ENCODE results near the gene CEACAM19. TPM values are rescaled to one million over a fixed set of nuclear protein-coding genes. Genes with fewer than 3 reads are reported as not detected.
"Not testable (repeated sequence)": the region's sequence is repeated elsewhere in the genome, so short reads cannot be mapped to it uniquely, and the experiment has no call there.

CEACAM19 gene
- total and polyA plus RNA-seq, 5 donors: 1.8 to 6.1 (median 2.5) TPM

DNA sequence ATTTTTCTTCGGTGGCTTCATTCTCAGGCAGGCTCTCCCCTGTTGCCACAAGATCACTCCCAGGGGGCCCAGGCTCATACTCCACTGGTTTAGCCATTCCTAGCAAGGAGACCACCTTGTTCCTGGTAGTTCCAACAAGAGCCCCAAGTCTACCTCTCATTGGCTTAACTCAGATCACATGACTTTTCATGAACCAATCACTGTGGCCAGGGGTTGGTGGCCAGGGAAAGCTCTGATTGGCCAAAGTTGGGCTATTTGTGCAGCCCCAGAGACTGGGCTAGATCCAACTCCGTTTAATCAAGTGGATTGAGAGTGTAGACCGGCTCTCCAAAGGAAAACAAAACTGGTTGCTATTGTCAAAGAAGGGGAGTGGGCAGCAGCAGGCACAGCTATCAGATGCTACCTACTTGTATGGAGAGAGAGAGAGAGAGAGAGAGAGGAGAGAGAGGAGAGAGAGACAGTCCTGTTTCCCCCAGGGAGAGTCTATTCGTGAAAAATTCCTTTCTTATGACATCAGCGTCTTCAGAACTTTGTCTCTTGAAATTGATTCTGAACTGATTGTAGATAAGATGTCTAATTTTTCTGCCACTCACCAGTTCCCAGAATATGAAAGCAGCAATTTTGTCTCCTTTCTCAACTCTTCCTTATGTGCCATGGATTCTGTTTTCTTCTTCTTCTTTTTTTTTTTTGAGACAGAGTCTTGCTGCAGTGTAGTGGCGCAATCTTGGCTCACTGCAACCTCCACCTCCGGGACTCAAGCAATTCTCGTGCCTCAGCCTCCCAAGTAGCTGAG, 5.9 kb downstream of the CEACAM19 start:
- intact Hi-C loops (cut with DNase I): no loop called here
- no peaks in the 10 kb centered on the region for H3K4me1 ChIP-seq (ENCODE audit: control insufficient read depth, insufficient read depth, low read length)
- ATAC-seq (no peak), DNase-seq (no peak)
- 50% methylated on average over 8 of the region's 8 CpGs for WGBS
- H3K9me3 ChIP-seq (ENCODE audit: control insufficient read depth, low read length): no peaks in the 10 kb centered on the region
- no peak overlapping the region for H3K27ac ChIP-seq (ENCODE audit: low read length)
- H3K4me3 ChIP-seq (ENCODE audit: low read length): no peak overlapping the region
- no peaks in the 10 kb centered on the region for H3K27me3 ChIP-seq (ENCODE audit: control insufficient read depth, insufficient read depth)

DNA sequence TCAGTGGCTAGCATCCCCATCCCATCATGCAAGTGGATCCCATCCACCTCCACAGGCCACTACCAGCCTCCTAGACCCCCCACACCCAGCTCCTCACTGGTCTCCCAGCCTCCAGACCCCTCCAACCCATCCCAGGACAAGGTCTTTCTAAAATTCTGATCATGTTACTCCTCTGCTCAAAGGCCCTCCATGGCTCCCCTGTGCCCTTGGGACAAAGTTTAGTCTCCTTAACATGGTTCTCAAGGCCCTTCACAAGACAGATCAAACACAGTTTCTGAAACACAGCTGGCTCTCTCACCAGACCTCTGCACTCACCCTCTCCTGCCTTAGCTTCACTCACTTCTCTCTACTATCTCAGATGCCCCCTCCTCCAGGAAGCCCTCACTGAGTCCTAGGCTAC, 9.3 kb downstream of the CEACAM19 start:
- Histone ChIP-seq H3K9me3 (ENCODE audit: control insufficient read depth, low read length) (no peaks in the 10 kb centered on the region), H3K4me1 (ENCODE audit: control insufficient read depth, insufficient read depth, low read length) (no peaks in the 10 kb centered on the region), H3K4me3 (ENCODE audit: low read length) (no peak overlapping the region), H3K27me3 (ENCODE audit: control insufficient read depth, insufficient read depth) (no peaks in the 10 kb centered on the region), H3K27ac (ENCODE audit: low read length) (no peak overlapping the region)
- ATAC-seq (no peak), DNase-seq (no peak)
- intact Hi-C loops (cut with DNase I): no loop called here

DNA sequence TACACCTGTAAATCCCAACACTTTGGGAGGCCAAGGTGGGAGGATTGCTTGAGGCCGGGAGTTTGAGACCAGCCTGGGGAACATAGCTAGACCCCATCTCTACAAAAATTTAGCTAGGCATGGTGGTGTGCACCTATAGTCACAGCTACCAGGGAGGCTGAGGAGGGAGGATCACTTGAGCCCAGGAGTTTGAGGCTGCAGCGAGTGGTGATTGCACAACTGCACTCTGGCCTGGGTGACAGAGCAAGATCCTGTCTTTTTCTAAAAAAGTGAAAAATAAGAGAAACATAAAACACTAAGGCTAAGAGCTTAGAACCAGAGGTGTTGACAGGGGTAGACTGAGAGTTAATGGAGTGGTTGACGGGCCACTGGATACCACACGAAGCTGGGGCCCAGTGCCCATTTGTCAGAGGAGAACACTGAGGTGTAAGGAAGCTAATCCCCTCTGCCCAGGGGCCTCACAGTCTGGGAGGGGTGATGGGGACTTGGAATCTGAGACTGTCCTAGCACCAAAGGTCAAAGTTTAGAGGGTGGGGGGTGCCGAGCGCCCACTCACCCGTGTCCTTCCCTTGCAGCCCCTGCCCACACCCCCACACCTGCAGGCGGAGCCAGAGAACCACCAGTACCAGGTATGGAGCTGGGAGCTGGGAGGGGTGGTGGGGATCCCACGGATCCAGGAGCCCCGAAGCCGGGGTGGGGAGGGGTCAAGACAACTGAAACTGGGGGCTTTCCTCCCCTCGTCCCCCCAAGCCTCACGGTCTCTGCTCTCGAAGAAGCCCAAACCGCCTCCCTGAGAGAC, 10.9 kb downstream of the CEACAM19 start:
- no peaks in the 10 kb centered on the region for H3K27me3 ChIP-seq (ENCODE audit: control insufficient read depth, insufficient read depth)
- no peak overlapping the region for H3K4me3 ChIP-seq (ENCODE audit: low read length)
- DNase-seq: no peak
- no peak overlapping the region for H3K27ac ChIP-seq (ENCODE audit: low read length)
- no peak for ATAC-seq
- intact Hi-C loops (cut with DNase I): no loop called here
- H3K4me1 ChIP-seq (ENCODE audit: control insufficient read depth, insufficient read depth, low read length): no peaks in the 10 kb centered on the region
- 84% methylated on average over 15 of the region's 15 CpGs for WGBS
- no peaks in the 10 kb centered on the region for H3K9me3 ChIP-seq (ENCODE audit: control insufficient read depth, low read length)

DNA sequence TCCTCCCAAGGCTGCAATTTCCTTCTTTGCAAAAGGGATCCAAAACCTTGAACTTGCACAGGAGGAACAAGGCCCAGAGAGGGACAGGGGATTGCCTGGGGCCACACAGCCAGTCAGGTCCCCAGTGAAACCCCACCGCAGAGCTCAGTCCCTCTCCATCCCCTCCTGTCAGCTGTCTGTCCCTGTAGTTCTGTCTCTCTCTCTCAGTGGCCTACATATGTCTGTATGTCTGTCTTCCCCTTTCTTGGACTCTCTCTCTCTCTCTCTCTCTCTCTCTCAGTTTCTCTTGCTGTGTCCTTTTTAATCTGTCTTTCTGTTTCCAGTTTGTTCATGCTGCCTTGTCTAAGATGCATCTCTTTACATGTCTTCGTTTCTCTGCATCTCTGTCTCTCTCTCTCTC, 11.5 kb downstream of the CEACAM19 start:
- intact Hi-C loops (cut with DNase I): no loop called here
- no peak for ATAC-seq
- Histone ChIP-seq H3K9me3 (ENCODE audit: control insufficient read depth, low read length) (no peaks in the 10 kb centered on the region), H3K27me3 (ENCODE audit: control insufficient read depth, insufficient read depth) (no peaks in the 10 kb centered on the region), H3K4me1 (ENCODE audit: control insufficient read depth, insufficient read depth, low read length) (no peaks in the 10 kb centered on the region), H3K27ac (ENCODE audit: low read length) (no peak overlapping the region), H3K4me3 (ENCODE audit: low read length) (no peak overlapping the region)
- 91% methylated on average over 2 of the region's 2 CpGs for WGBS
- DNase-seq: no peak

DNA sequence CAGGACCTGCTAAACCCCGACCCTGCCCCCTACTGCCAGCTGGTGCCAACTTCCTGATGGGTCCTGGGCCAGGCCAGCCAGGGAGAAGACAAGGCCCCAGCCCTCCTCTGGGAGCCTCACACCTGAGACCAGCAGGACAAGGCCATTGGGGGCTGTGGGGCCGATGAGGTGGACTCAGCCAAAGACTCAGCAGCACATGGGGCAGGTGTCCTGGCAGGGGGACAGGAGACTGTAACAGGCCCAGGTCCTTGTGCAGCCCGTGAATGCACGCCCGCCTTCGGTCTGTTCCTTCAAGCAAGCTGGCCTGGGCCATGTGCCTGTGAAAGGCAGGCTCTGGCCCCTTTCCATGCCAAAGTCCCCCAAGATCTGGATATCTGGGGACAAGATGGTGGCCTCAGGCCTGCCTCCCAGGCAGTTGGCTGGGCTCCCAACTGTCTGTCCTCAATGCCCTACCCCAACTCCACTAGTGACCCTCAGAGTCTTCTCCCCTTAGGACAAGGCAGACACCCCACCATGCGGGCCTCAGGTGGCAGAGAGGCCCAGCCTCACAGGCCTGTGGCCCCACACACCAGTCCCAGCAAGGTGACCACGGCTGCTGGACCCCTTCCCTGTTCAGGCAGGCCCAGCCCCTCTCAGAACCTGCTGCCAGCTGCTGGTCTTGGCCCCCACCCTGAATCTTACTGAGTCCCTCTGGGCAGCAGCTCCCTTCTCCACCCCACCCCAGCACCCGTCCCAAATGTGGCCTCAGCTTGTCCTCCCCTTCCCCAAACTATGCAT, 12.3 kb downstream of the CEACAM19 start:
- Histone ChIP-seq H3K4me1 (ENCODE audit: control insufficient read depth, insufficient read depth, low read length) (no peaks in the 10 kb centered on the region), H3K9me3 (ENCODE audit: control insufficient read depth, low read length) (no peaks in the 10 kb centered on the region), H3K4me3 (ENCODE audit: low read length) (no peak overlapping the region), H3K27ac (ENCODE audit: low read length) (no peak overlapping the region), H3K27me3 (ENCODE audit: control insufficient read depth, insufficient read depth) (no peaks in the 10 kb centered on the region)
- WGBS: 73% methylated on average over 9 of the region's 9 CpGs
- intact Hi-C loops (cut with DNase I): no loop called here
- ATAC-seq: no peak
- DNase-seq: no peak

DNA sequence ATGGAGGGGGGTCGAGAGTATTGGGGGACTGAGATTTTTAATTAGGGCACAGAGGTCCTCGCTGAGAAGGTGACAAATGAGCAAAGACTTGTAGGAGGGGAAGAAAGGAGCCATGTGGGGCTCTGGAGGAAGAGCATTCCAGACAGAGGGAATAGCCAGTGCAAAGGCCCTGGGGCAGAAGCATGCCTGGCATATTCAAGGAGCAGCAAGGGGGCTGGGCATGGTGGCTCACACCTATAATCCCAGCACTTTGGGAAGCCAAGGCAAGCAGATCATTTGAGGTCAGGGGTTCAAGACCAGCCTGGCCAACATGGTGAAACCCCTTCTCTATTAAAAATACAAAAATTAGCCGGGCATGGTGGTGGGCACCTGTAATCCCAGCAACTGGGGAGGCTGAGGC, 13.1 kb downstream of the CEACAM19 start:
- H3K4me3 ChIP-seq (ENCODE audit: low read length); intact Hi-C loops (cut with DNase I); DNase-seq; H3K9me3 ChIP-seq (ENCODE audit: control insufficient read depth, low read length); H3K27me3 ChIP-seq (ENCODE audit: control insufficient read depth, insufficient read depth); H3K4me1 ChIP-seq (ENCODE audit: control insufficient read depth, insufficient read depth, low read length); ATAC-seq: not testable (repeated sequence)
- 89% methylated on average over 3 of the region's 3 CpGs for WGBS
- peak overlapping the region; percentile 26 for H3K27ac ChIP-seq (ENCODE audit: low read length)

DNA sequence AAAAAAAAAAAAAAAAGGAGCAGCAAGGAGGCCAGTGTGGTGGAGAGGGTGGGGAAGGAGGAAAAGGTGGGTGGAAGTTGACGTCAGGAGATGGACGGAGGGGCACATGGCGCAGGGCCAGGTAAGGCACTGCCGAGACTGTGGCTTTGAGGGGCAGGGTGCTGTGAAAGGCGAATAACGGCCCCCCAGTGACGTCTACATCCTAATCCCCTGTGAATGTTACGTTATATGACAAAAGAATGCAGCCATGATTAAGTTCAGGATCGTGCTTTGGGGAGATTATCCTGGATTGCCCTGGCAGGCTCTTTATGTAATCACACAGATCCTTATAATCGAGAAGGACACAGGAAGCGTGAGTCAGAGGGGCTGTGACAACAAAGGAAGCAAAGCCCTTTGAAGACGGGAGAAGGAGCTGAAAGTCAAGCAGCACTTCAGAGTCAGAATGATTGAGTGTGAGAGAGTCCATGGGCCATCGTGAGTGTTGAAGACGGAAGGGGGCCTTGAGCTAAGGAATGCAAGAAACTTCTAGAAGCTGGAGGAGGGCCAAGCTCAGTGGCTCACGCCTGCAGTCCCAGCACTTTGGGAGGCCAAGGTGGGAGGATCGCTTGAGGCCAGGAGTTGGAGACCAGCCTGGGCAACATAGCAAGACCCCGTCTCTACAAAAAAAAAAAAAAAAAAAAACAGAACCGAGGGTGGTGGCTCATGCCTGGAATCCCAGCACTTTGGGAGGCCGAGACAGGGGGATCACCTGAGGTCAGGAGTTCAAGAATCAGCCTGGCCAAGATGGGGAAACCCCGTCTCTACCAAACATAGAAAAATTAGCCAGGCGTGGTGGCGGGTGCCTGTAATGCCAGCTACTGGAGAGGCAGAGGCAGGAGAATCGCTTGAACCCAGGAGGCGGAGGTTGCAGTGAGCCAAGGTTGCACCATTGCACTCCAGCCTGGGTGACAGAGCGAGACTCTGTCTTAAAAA, 13.9 kb downstream of the CEACAM19 start:
- WGBS: 38% methylated on average over 25 of the region's 25 CpGs
- ATAC-seq (peak; percentile 61 to 86), DNase-seq (peak; percentile 69 to 77 (median 72))
- Histone ChIP-seq H3K4me3 (ENCODE audit: low read length) (no peak overlapping the region), H3K4me1 (ENCODE audit: control insufficient read depth, insufficient read depth, low read length) (no peaks in the 10 kb centered on the region), H3K9me3 (ENCODE audit: control insufficient read depth, low read length) (no peaks in the 10 kb centered on the region), H3K27ac (ENCODE audit: low read length) (peak overlapping the region; percentile 75), H3K27me3 (ENCODE audit: control insufficient read depth, insufficient read depth) (no peaks in the 10 kb centered on the region)
- intact Hi-C loops (cut with DNase I): no loop called here

DNA sequence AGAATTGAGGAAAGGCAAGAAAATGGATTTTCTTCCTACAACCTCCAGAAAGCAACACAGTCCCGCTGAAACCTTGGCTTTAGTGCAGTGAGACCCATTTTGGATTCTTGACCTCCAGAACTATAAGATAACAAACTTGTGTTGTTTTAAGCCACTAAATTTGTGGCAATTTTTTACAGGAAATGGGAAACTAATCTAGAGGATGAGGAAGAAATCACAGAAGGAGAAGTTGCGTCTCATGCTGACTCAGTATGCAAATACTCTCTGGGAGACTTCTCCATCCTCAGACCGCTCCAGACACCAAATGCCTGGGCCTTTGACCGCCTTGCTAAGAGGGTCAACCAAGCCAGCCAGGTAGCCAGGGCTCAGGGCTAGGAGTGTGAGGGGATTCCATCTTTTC, 14.6 kb downstream of the CEACAM19 start:
- Histone ChIP-seq H3K27me3 (ENCODE audit: control insufficient read depth, insufficient read depth) (no peaks in the 10 kb centered on the region), H3K4me3 (ENCODE audit: low read length) (no peak overlapping the region), H3K9me3 (ENCODE audit: control insufficient read depth, low read length) (no peaks in the 10 kb centered on the region), H3K27ac (ENCODE audit: low read length) (no peak overlapping the region), H3K4me1 (ENCODE audit: control insufficient read depth, insufficient read depth, low read length) (no peaks in the 10 kb centered on the region)
- 55% methylated on average over 4 of the region's 4 CpGs for WGBS
- peak in 1 of 2 donors; percentile 58 for ATAC-seq
- intact Hi-C loops (cut with DNase I): no loop called here
- DNase-seq: peak in 1 of 3 donors; percentile 51

DNA sequence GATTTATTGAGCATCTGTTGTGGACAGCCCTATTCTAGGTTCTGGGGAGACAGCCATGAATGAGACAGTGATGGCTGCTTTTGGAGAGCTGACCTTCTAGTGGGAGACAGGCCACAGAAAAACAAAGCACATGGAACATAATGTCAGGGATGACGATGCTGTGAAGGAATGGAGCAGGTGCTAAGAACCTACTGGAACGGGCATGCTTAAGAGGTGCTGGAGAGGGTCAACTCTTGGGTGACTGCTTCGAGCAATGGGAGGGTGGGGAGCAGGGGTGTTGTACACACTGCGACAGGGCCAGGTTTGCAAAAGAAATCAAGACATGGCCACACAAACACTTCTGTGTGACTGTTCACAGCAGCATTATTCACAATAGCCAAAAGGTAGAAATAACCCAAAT, 15.6 kb downstream of the CEACAM19 start:
- no peaks in the 10 kb centered on the region for H3K9me3 ChIP-seq (ENCODE audit: control insufficient read depth, low read length)
- 78% methylated on average over 4 of the region's 4 CpGs for WGBS
- intact Hi-C loops (cut with DNase I): no loop called here
- DNase-seq (no peak), ATAC-seq (no peak)
- no peaks in the 10 kb centered on the region for H3K27me3 ChIP-seq (ENCODE audit: control insufficient read depth, insufficient read depth)
- H3K4me1 ChIP-seq (ENCODE audit: control insufficient read depth, insufficient read depth, low read length): no peaks in the 10 kb centered on the region
- H3K4me3 ChIP-seq (ENCODE audit: low read length): no peak overlapping the region
- no peak overlapping the region for H3K27ac ChIP-seq (ENCODE audit: low read length)

DNA sequence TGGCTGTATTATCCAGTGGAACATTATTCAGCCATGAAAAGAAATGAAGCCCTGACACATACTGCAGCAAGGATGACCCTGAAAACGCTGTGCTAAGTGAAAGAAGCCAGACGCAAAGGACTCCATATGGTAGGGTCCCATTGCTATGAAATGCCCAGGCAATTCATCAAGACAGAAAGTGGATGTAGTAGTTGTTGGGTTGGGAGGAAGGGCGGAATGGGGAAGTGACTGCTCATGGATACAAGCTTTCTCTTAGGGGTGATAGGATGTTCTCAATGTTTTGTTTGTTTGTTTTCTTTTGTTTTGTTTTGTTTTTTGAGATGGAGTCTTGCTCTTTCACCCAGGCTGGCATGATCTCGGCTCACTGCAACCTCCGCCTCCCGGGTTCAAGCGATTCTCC, 16.6 kb downstream of the CEACAM19 start:
- intact Hi-C loops (cut with DNase I): loop anchor here in 1 of 4 donors (2.0 kb wide), 1 partner anchor 83 kb away; no protein-coding TSS in a partner anchor
- no peak for ATAC-seq
- Histone ChIP-seq H3K9me3 (ENCODE audit: control insufficient read depth, low read length) (no peaks in the 10 kb centered on the region), H3K4me1 (ENCODE audit: control insufficient read depth, insufficient read depth, low read length) (peaks cover 2% of the 10 kb centered on the region), H3K27me3 (ENCODE audit: control insufficient read depth, insufficient read depth) (no peaks in the 10 kb centered on the region), H3K4me3 (ENCODE audit: low read length) (no peak overlapping the region), H3K27ac (ENCODE audit: low read length) (no peak overlapping the region)
- 86% methylated on average over 7 of the region's 7 CpGs for WGBS
- no peak for DNase-seq
